Measurements from ENCODE around the gene METTL23. TPM values are rescaled to one million over a fixed set of nuclear protein-coding genes. Genes with fewer than 3 reads are reported as not detected.
"Not testable (repeated sequence)": the region's sequence is repeated elsewhere in the genome, so short reads cannot be mapped to it uniquely, and the experiment has no call there.

The METTL23 gene
- total RNA-seq, 4 donors from 2014 or later, result 20.6 to 29.9 (median 23.0) TPM

- H3K36me3 ChIP-seq, result peaks cover 40% of the 10 kb centered on the region
- peak within 1 kb of the TSS; percentile 82 for H3K4me3 ChIP-seq
- TF ChIP-seq EP300 (IDR thresholded peaks at IDR 0.05), result no peak
- TF ChIP-seq CTCF (IDR thresholded peaks at IDR 0.05), result no peak
- no peak for TF ChIP-seq POLR2A (IDR thresholded peaks at IDR 0.05)
- TF ChIP-seq POLR2AphosphoS5 (IDR thresholded peaks at IDR 0.05), result no peak
- H3K9me3 ChIP-seq, result no peaks in the 10 kb centered on the region
- DNase-seq (ENCODE audit: low spot score in 2 of 2), result peak; percentile 93 to 94
- H3K27ac ChIP-seq, result peak within 1 kb of the TSS; percentile 98
- H3K27me3 ChIP-seq, result no peaks in the 10 kb centered on the region
- under 1% methylated on average over 29 of the region's 57 CpGs for WGBS
- peaks cover 51% of the 10 kb centered on the region for H3K4me1 ChIP-seq
These were observed 11.2 kb downstream of the METTL23 start, which contains the start of gene MFSD11 for GRCh38 chr17:76737676-76738467. Gene MFSD11, plus strand, starts transcription at chr17:76738119. Its CDS starts 234 bp downstream, at chr17:76738353.

- Histone ChIP-seq H3K27ac (peak overlapping the region; percentile 98), H3K4me1 (peaks cover 45% of the 10 kb centered on the region), H3K9me3 (no peaks in the 10 kb centered on the region), H3K36me3 (peaks cover 40% of the 10 kb centered on the region), H3K4me3 (peak overlapping the region; percentile 82), H3K27me3 (no peaks in the 10 kb centered on the region)
- no peak for DNase-seq (ENCODE audit: low spot score in 2 of 2)
- WGBS, result 1% methylated on average over 7 of the region's 7 CpGs
- TF ChIP-seq CTCF (IDR thresholded peaks at IDR 0.05) (no peak), EP300 (IDR thresholded peaks at IDR 0.05) (no peak), POLR2AphosphoS5 (IDR thresholded peaks at IDR 0.05) (no peak), POLR2A (IDR thresholded peaks at IDR 0.05) (no peak)
These were observed 11.8 kb downstream of the METTL23 start for GRCh38 chr17:76738468-76738850.

GRCh38 chr17:76739568-76740115, 13.0 kb downstream of the METTL23 start:
- DNase-seq (ENCODE audit: low spot score in 2 of 2); H3K27ac ChIP-seq; H3K27me3 ChIP-seq; H3K4me3 ChIP-seq; H3K9me3 ChIP-seq: not testable (repeated sequence)
- 91% methylated on average over 17 of the region's 17 CpGs for WGBS
- peaks cover 40% of the 10 kb centered on the region for H3K36me3 ChIP-seq
- peaks cover 33% of the 10 kb centered on the region for H3K4me1 ChIP-seq

GRCh38 chr17:76740329-76741118, 13.9 kb downstream of the METTL23 start:
- H3K4me3 ChIP-seq, result no peak overlapping the region
- WGBS, result 63% methylated on average over 5 of the region's 5 CpGs
- no peaks in the 10 kb centered on the region for H3K27me3 ChIP-seq
- H3K4me1 ChIP-seq, result peaks cover 24% of the 10 kb centered on the region
- no peaks in the 10 kb centered on the region for H3K9me3 ChIP-seq
- H3K27ac ChIP-seq, result no peak overlapping the region
- H3K36me3 ChIP-seq, result peaks cover 42% of the 10 kb centered on the region
- no peak for DNase-seq (ENCODE audit: low spot score in 2 of 2)
- TF ChIP-seq POLR2A (IDR thresholded peaks at IDR 0.05), result no peak
- no peak for TF ChIP-seq POLR2AphosphoS5 (IDR thresholded peaks at IDR 0.05)
- TF ChIP-seq CTCF (IDR thresholded peaks at IDR 0.05), result no peak
- TF ChIP-seq EP300 (IDR thresholded peaks at IDR 0.05), result no peak

- Histone ChIP-seq H3K27ac (no peak overlapping the region), H3K36me3 (peaks cover 52% of the 10 kb centered on the region), H3K4me3 (no peak overlapping the region), H3K27me3 (no peaks in the 10 kb centered on the region), H3K9me3 (no peaks in the 10 kb centered on the region), H3K4me1 (peaks cover 25% of the 10 kb centered on the region)
- no peak for DNase-seq (ENCODE audit: low spot score in 2 of 2)
- TF ChIP-seq EP300 (IDR thresholded peaks at IDR 0.05) (no peak), POLR2A (IDR thresholded peaks at IDR 0.05) (no peak), POLR2AphosphoS5 (IDR thresholded peaks at IDR 0.05) (no peak), CTCF (IDR thresholded peaks at IDR 0.05) (no peak)
These were observed 16.3 kb downstream of the METTL23 start for GRCh38 chr17:76742958-76743357.
